CMK (cell line): Measurements from ENCODE around the gene IGSF21.
"Not testable (repeated sequence)": the region's sequence is repeated elsewhere in the genome, so short reads cannot be mapped to it uniquely, and the experiment has no call there.

Source experiments
- DNase-seq: peaks from one replicate; pipeline ENCODE4 v3.0.0-alpha.2; 2010; ENCODE audit warnings: low read depth

IGSF21 gene

GRCh38 chr1:18145851-18146618, 38.4 kb downstream of the IGSF21 start:
- no peak for DNase-seq

GRCh38 chr1:18146886-18147285, 39.3 kb downstream of the IGSF21 start:
- no peak for DNase-seq

GRCh38 chr1:18147672-18148071, 40.1 kb downstream of the IGSF21 start:
- no peak for DNase-seq

- no peak for DNase-seq
Measured at GRCh38 chr1:18148461-18148860, 40.9 kb downstream of the IGSF21 start.

GRCh38 chr1:18149027-18149641, 41.5 kb downstream of the IGSF21 start:
- no peak for DNase-seq

- no peak for DNase-seq
Measured at GRCh38 chr1:18151436-18152122, 44.0 kb downstream of the IGSF21 start.

GRCh38 chr1:18154430-18155194, 47.0 kb downstream of the IGSF21 start:
- DNase-seq: no peak

GRCh38 chr1:18155881-18156385, 48.3 kb downstream of the IGSF21 start:
- DNase-seq: no peak

- no peak for DNase-seq
Measured at GRCh38 chr1:18157352-18157751, 49.8 kb downstream of the IGSF21 start.

- no peak for DNase-seq
Measured at GRCh38 chr1:18157968-18158367, 50.4 kb downstream of the IGSF21 start.

GRCh38 chr1:18158714-18159113, 51.1 kb downstream of the IGSF21 start:
- DNase-seq: no peak

GRCh38 chr1:18160290-18160942, 52.8 kb downstream of the IGSF21 start:
- DNase-seq: no peak

GRCh38 chr1:18161690-18162089, 54.1 kb downstream of the IGSF21 start:
- no peak for DNase-seq

GRCh38 chr1:18165640-18166039, 58.0 kb downstream of the IGSF21 start:
- DNase-seq: not testable (repeated sequence)

GRCh38 chr1:18166341-18166740, 58.7 kb downstream of the IGSF21 start:
- DNase-seq: no peak

GRCh38 chr1:18166929-18167328, 59.3 kb downstream of the IGSF21 start:
- DNase-seq: no peak

GRCh38 chr1:18170444-18170843, 62.8 kb downstream of the IGSF21 start:
- DNase-seq: no peak

GRCh38 chr1:18174037-18174436, 66.4 kb downstream of the IGSF21 start:
- DNase-seq: no peak

- no peak for DNase-seq
Measured at GRCh38 chr1:18175051-18175450, 67.5 kb downstream of the IGSF21 start.

- DNase-seq: no peak
Measured at GRCh38 chr1:18175530-18176377, 68.2 kb downstream of the IGSF21 start.

- DNase-seq: no peak
Measured at GRCh38 chr1:18176619-18177018, 69.0 kb downstream of the IGSF21 start.
